Liver (tissue), 9 donors: ENCODE data around the gene LSAMP. TPM values are rescaled to one million over a fixed set of nuclear protein-coding genes. Genes with fewer than 3 reads are reported as not detected.

Experiments
- DNase-seq: peaks from one replicate; pipeline ENCODE4 v3.0.0-alpha.2; 2017; ENCODE audit warnings: low spot score
- H3K27ac ChIP-seq, 2 donors: one replicate each; pipeline ENCODE4 v1.7.0; 2013; ENCODE audit warnings: inconsistent platforms in 2 of 2, low read length in 2 of 2, control low read depth in 1 of 2, low read depth in 1 of 2, mild to moderate bottlenecking in 1 of 2
- H3K27me3 ChIP-seq, 4 donors: one replicate each; pipeline versions ENCODE4 v1.6.1 to v1.7.0; 2013; ENCODE audit warnings: low read length in 3 of 4, inconsistent platforms in 1 of 4, mild to moderate bottlenecking in 1 of 4, moderate library complexity in 1 of 4; ENCODE audit not compliant: control insufficient read depth in 4 of 4, insufficient read depth in 4 of 4
- H3K36me3 ChIP-seq, 4 donors: one replicate each; pipeline versions ENCODE4 v1.6.1 to v1.7.0; 2013; ENCODE audit warnings: low read length in 3 of 4, mild to moderate bottlenecking in 3 of 4, low read depth in 1 of 4, moderate library complexity in 1 of 4; ENCODE audit not compliant: control insufficient read depth in 4 of 4, insufficient read depth in 3 of 4
- H3K4me1 ChIP-seq, 4 donors: one replicate each; pipeline versions ENCODE4 v1.6.1 to v1.7.0; 2013; ENCODE audit warnings: low read length in 3 of 4, mild to moderate bottlenecking in 3 of 4, moderate library complexity in 1 of 4; ENCODE audit not compliant: control insufficient read depth in 4 of 4, insufficient read depth in 4 of 4
- H3K4me3 ChIP-seq, 3 donors: one replicate each; pipeline versions ENCODE4 v1.6.1 to v1.7.0; 2013; ENCODE audit warnings: low read length in 3 of 3, control low read depth in 1 of 3, low read depth in 1 of 3, mild to moderate bottlenecking in 1 of 3
- H3K9ac ChIP-seq, 2 donors: one replicate each; pipeline ENCODE4 v1.7.0; 2013; ENCODE audit warnings: low read length in 2 of 2, mild to moderate bottlenecking in 2 of 2, moderate library complexity in 2 of 2, control low read depth in 1 of 2, low read depth in 1 of 2
- H3K9me3 ChIP-seq, 4 donors: one replicate each; pipeline versions ENCODE4 v1.6.1 to v1.7.0; 2013; ENCODE audit warnings: low read length in 3 of 4; ENCODE audit not compliant: control insufficient read depth in 4 of 4
- ATF3 ChIP-seq: IDR thresholded peaks from 2 replicates; pipeline ENCODE4 v1.6.1; 2016; ENCODE audit warnings: antibody characterized with exemption
- CTCF ChIP-seq: fragments of 150-350 bp; IDR thresholded peaks from 2 replicates; pipeline ENCODE4 v1.5.1; 2017; ENCODE audit warnings: improper control_type of control experiment, low read depth, low read length; ENCODE audit not compliant: missing input control
- EGR1 ChIP-seq, 2 donors: IDR thresholded peaks; 2 replicates each; pipeline ENCODE4 v1.6.1; 2016 to 2018; ENCODE audit warnings: antibody characterized with exemption in 2 of 2, low read depth in 2 of 2
- FOXA1 ChIP-seq: IDR thresholded peaks from 2 replicates; pipeline ENCODE4 v1.6.1; 2016; ENCODE audit warnings: antibody characterized with exemption
- FOXA2 ChIP-seq: IDR thresholded peaks from 2 replicates; pipeline ENCODE4 v1.6.1; 2016; ENCODE audit warnings: antibody characterized with exemption
- GABPA ChIP-seq, 2 donors: IDR thresholded peaks in 1 of 2; conservative IDR thresholded peaks in 1 of 2; 2 replicates each; pipeline ENCODE4 v1.6.1; 2016; ENCODE audit warnings: antibody characterized with exemption in 2 of 2, mild to moderate bottlenecking in 1 of 2, moderate library complexity in 1 of 2
- HNF4A ChIP-seq, 2 donors: conservative IDR thresholded peaks; 2 replicates each; pipeline ENCODE4 v1.6.1; 2016; ENCODE audit warnings: antibody characterized with exemption in 2 of 2, mild to moderate bottlenecking in 2 of 2
- HNF4G ChIP-seq: IDR thresholded peaks from 2 replicates; pipeline ENCODE4 v1.6.1; 2016; ENCODE audit warnings: antibody characterized with exemption
- JUND ChIP-seq, 2 donors: IDR thresholded peaks; 2 replicates each; pipeline ENCODE4 v1.6.1; 2016; ENCODE audit warnings: antibody characterized with exemption in 2 of 2
- MAX ChIP-seq: IDR thresholded peaks from 2 replicates; pipeline ENCODE4 v1.6.1; 2016; ENCODE audit warnings: antibody characterized with exemption
- NR2F2 ChIP-seq: IDR thresholded peaks from 2 replicates; pipeline ENCODE4 v1.6.1; 2016; ENCODE audit warnings: antibody characterized with exemption
- RXRA ChIP-seq, 2 donors: IDR thresholded peaks; 2 replicates each; pipeline ENCODE4 v1.6.1; 2017 to 2018; ENCODE audit warnings: antibody characterized with exemption in 2 of 2, mild to moderate bottlenecking in 1 of 2
- SP1 ChIP-seq: IDR thresholded peaks from 2 replicates; pipeline ENCODE4 v1.6.1; 2018; ENCODE audit warnings: antibody characterized with exemption, mild to moderate bottlenecking
- YY1 ChIP-seq: IDR thresholded peaks from 2 replicates; pipeline ENCODE4 v1.6.1; 2016; ENCODE audit warnings: antibody characterized with exemption, mild to moderate bottlenecking
- WGBS: extraction: QIAGEN DNeasy Blood & Tissue Kit; methylation state at CpG from one replicate; pipeline ENCODE4 v1.1.7; 2013; 5-methylcytosine and 5-hydroxymethylcytosine counted together
- polyA plus RNA-seq, 2 donors: library from polyadenylated mRNA; stranded (reverse) in 1 of 2; unstranded in 1 of 2; fragments of 200-250 nt in 1 of 2; fragments of >200 nt in 1 of 2; fragmentation: Nextera tagmentation in 1 of 2; extraction: Ambion mirVana in 1 of 2; gene quantifications; one replicate each; pipeline versions ENCODE4 v1.2.1 to v1.2.3, GENCODE V29; 2013 to 2015
- total RNA-seq, 2 donors: library from RNA; depleted of rRNA; stranded (reverse); fragments of >200 nt; gene quantifications; one replicate each; pipeline ENCODE4 v1.2.3, GENCODE V29; 2014
- TF ChIP-seq, protein P1 (sequence below): IDR thresholded peaks from 2 replicates; pipeline ENCODE4 v1.6.1; 2016; ENCODE audit warnings: antibody characterized with exemption, mild to moderate bottlenecking
- donor health status: healthy.
- donor health status: healthy.
- donor health status: healthy.
- donor health status: healthy.
- donor health status: healthy.

Gene LSAMP
- total and polyA plus RNA-seq, 4 donors = 0.01 to 0.17 (median 0.06) TPM

DNA sequence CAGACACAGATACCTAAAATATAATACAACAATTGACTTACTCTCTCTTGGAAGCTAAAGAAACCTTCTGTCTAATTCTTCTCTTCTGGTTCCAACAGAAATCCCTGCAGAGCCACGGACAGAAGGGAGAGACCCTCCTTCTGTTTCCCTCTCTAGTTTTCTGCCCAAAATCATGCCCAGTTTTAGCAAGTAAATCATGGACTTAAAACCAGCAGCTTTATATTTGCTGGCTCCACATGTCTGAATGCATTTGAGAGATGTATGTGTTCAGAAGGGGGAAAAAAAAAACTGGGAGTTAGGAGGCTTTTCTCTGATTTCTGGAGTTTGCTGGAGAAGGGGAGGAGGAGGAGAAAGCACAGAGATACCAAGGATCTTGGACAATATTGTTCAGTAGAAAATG, 147.1 kb downstream of the LSAMP start:
- Histone ChIP-seq H3K4me3 (no peak overlapping the region), H3K27me3 (no peaks in the 10 kb centered on the region), H3K36me3 (no peaks in the 10 kb centered on the region), H3K27ac (no peak overlapping the region), H3K9me3 (no peaks in the 10 kb centered on the region), H3K4me1 (no peaks in the 10 kb centered on the region), H3K9ac (no peak overlapping the region)
- no peak for DNase-seq
- no peak for TF ChIP-seq GABPA (IDR thresholded peaks at IDR 0.05 in 1 of 2, conservative IDR thresholded peaks at IDR 0.05 in 1 of 2)
- TF ChIP-seq JUND (IDR thresholded peaks at IDR 0.05) = no peak
- TF ChIP-seq, protein P1, sequence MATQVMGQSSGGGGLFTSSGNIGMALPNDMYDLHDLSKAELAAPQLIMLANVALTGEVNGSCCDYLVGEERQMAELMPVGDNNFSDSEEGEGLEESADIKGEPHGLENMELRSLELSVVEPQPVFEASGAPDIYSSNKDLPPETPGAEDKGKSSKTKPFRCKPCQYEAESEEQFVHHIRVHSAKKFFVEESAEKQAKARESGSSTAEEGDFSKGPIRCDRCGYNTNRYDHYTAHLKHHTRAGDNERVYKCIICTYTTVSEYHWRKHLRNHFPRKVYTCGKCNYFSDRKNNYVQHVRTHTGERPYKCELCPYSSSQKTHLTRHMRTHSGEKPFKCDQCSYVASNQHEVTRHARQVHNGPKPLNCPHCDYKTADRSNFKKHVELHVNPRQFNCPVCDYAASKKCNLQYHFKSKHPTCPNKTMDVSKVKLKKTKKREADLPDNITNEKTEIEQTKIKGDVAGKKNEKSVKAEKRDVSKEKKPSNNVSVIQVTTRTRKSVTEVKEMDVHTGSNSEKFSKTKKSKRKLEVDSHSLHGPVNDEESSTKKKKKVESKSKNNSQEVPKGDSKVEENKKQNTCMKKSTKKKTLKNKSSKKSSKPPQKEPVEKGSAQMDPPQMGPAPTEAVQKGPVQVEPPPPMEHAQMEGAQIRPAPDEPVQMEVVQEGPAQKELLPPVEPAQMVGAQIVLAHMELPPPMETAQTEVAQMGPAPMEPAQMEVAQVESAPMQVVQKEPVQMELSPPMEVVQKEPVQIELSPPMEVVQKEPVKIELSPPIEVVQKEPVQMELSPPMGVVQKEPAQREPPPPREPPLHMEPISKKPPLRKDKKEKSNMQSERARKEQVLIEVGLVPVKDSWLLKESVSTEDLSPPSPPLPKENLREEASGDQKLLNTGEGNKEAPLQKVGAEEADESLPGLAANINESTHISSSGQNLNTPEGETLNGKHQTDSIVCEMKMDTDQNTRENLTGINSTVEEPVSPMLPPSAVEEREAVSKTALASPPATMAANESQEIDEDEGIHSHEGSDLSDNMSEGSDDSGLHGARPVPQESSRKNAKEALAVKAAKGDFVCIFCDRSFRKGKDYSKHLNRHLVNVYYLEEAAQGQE = no peak
- no peak for TF ChIP-seq YY1
- TF ChIP-seq ATF3 = no peak
- no peak for TF ChIP-seq HNF4A (conservative IDR thresholded peaks at IDR 0.05)
- no peak for TF ChIP-seq HNF4G
- TF ChIP-seq MAX = no peak
- no peak for TF ChIP-seq FOXA2
- no peak for TF ChIP-seq RXRA (IDR thresholded peaks at IDR 0.05)
- TF ChIP-seq CTCF = no peak
- no peak for TF ChIP-seq NR2F2
- TF ChIP-seq SP1 = no peak
- WGBS = 32% methylated on average over 1 of the region's 1 CpG

DNA sequence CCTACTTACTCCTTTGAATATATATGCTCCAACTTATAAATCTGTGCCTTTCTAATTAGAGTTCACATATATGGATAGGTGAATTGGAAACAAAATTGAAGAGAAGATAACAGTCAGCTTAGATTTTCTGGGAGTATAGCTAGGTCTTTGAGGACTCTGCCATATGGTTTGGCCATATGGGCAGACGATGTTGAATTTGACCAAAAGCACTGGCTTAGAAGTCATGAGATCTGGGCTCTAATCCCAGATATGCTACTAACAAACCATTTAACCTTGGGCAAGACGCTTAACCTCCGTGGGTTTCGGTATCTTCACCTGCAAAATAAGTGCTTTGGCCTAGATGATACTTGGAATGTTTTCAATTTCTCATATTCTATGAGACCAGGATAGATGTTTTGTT, 154.1 kb downstream of the LSAMP start:
- Histone ChIP-seq H3K4me3 (no peak overlapping the region), H3K36me3 (no peaks in the 10 kb centered on the region), H3K27me3 (no peaks in the 10 kb centered on the region), H3K9ac (no peak overlapping the region), H3K4me1 (no peaks in the 10 kb centered on the region), H3K9me3 (no peaks in the 10 kb centered on the region), H3K27ac (no peak overlapping the region)
- no peak for DNase-seq
- TF ChIP-seq JUND (IDR thresholded peaks at IDR 0.05) = no peak
- no peak for TF ChIP-seq YY1
- 83% methylated on average over 4 of the region's 4 CpGs for WGBS

DNA sequence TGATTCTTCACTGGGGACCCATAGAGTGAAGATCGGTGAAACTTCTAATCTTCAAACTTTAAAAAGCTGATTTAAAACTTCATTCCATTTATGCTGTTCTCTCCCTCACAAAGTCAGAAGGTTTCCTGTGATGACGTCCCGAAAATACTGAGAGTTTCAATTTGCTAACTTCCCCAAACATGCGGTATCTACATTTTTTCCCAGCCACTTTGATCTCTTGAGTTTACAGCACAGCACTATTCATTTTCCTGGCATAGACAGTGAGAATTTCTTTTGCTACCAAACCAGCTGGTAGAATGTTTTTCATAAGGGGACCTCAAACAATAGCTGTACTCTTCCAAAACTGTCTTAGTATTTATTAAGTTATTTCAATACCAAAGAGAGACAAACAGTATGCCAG, 156.8 kb downstream of the LSAMP start:
- 65% methylated on average over 4 of the region's 4 CpGs for WGBS
- no peaks in the 10 kb centered on the region for H3K27me3 ChIP-seq
- DNase-seq = no peak
- TF ChIP-seq FOXA1 (no peak), NR2F2 (no peak), HNF4A (conservative IDR thresholded peaks at IDR 0.05) (no peak), EGR1 (IDR thresholded peaks at IDR 0.05; ENCODE audit: low read depth in 2 of 2) (no peak)
- no peaks in the 10 kb centered on the region for H3K36me3 ChIP-seq
- H3K9me3 ChIP-seq = no peaks in the 10 kb centered on the region
- no peak overlapping the region for H3K9ac ChIP-seq
- H3K4me1 ChIP-seq = no peaks in the 10 kb centered on the region
- no peak overlapping the region for H3K27ac ChIP-seq
- no peak overlapping the region for H3K4me3 ChIP-seq
